Muscle layer of colon (tissue), 2 donors: ENCODE measurements around the gene ZMIZ2.
"Not testable (repeated sequence)": the region's sequence is repeated elsewhere in the genome, so short reads cannot be mapped to it uniquely, and the experiment has no call there.

ENCODE experiments used
- H3K27ac ChIP-seq: one replicate; pipeline ENCODE4 v1.7.0; 2013; ENCODE audit warnings: low read depth, mild to moderate bottlenecking, low read length, moderate library complexity
- H3K27me3 ChIP-seq, 2 donors: one replicate each; pipeline ENCODE4 v1.7.0; 2013; ENCODE audit warnings: low read length in 2 of 2, mild to moderate bottlenecking in 2 of 2; ENCODE audit not compliant: insufficient read depth in 2 of 2, control insufficient read depth in 1 of 2
- H3K36me3 ChIP-seq: one replicate; pipeline ENCODE4 v1.7.0; 2013; ENCODE audit warnings: mild to moderate bottlenecking, low read length; ENCODE audit not compliant: insufficient read depth
- H3K4me1 ChIP-seq: one replicate; pipeline ENCODE4 v1.7.0; 2013; ENCODE audit warnings: mild to moderate bottlenecking, low read length; ENCODE audit not compliant: insufficient read depth
- H3K4me3 ChIP-seq, 2 donors: one replicate each; pipeline ENCODE4 v1.7.0; 2013; ENCODE audit warnings: low read length in 2 of 2, low read depth in 1 of 2, mild to moderate bottlenecking in 1 of 2, moderate library complexity in 1 of 2
- H3K9ac ChIP-seq: one replicate; pipeline ENCODE4 v1.7.0; 2013; ENCODE audit warnings: low read length
- H3K9me3 ChIP-seq: one replicate; pipeline ENCODE4 v1.7.0; 2013; ENCODE audit warnings: mild to moderate bottlenecking, low read length
- donor health status: abdominal sarcoma.
- donor health status: Adenocarcinoma of cecum.

Gene ZMIZ2

DNA sequence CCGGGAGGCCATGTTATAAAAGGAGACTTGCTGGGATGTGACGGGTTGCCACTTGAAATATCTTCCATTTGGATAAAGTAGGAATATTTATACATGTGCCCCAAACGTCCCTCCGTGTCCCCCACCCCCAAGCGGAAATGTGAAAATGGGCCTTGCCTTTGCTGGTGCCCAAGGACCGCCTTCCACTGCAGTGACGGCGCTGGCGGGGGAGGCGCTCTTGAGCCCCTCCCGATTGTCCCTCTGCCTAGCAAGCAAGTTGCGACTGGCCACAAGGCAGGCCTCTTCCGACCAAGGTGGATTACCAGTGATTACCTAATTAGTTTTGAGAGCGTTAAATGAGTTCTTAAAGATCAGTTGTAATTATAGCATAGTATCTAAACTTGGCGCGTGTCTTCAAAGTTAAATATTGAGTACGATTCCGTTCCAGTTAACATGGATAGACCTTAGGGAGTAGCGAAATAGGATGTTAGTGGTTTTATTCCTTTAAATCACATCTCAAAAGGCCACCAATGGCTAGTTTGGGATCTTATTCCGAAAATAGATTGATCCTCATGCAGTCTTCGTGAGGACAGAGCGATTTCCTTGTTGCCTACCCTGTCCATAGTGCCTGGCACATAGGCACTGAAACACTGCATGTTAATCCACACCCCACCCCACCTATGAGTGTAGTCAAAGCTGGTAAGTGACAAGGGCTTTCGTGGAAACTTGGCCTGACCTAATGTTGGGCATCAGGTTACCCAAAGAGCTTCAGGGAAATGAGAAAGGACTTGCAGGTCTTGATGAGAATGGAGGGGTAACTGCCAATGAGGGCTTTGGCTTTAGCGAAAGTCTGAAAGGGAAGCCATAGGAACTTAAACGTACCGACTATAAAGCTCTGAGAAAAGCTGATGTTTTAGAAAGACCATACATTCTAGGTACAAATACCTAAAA, 48.9 kb downstream of the ZMIZ2 start:
- H3K4me1 ChIP-seq, result peaks cover 23% of the 10 kb centered on the region
- H3K36me3 ChIP-seq, result peaks cover 29% of the 10 kb centered on the region
- H3K9me3 ChIP-seq, result no peaks in the 10 kb centered on the region
- H3K9ac ChIP-seq, result peak overlapping the region; percentile 62
- H3K27ac ChIP-seq, result peak overlapping the region; percentile 99
- no peaks in the 10 kb centered on the region for H3K27me3 ChIP-seq
- H3K4me3 ChIP-seq, result peak overlapping the region; percentile 59 to 85

DNA sequence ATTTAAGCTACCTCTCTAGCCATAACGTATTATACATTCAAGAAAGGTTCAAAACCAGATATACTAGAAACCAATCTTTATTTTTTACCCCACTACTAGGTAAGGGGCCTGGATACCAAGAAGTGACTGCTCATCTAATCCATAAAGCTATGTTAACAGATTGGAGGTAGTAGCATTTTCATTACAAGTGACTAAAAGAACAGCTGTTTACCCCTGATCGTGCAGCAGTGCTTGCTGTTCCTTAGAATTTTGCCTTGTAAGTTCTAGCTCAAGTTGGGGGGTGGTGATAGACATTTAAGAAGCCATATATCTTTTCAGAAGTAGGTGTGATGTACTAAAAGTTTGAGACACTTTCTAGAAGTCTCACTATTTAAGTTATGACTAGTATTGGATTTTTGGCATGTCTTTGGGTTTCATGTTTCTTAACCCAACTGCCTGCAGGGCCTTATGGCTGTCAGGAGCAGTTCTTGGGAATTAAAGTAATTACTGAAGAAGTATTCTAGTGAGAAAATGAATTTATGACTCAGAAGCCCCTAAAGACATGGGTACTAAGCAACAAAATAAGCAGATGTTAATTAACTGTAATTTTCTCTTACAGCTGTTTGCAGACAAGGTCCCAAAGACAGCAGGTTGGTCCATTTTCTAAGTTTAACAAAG, 50.1 kb downstream of the ZMIZ2 start:
- Histone ChIP-seq H3K9ac (no peak overlapping the region), H3K9me3 (no peaks in the 10 kb centered on the region), H3K27ac (no peak overlapping the region), H3K36me3 (peaks cover 40% of the 10 kb centered on the region), H3K27me3 (no peaks in the 10 kb centered on the region), H3K4me3 (no peak overlapping the region), H3K4me1 (peaks cover 23% of the 10 kb centered on the region)

DNA sequence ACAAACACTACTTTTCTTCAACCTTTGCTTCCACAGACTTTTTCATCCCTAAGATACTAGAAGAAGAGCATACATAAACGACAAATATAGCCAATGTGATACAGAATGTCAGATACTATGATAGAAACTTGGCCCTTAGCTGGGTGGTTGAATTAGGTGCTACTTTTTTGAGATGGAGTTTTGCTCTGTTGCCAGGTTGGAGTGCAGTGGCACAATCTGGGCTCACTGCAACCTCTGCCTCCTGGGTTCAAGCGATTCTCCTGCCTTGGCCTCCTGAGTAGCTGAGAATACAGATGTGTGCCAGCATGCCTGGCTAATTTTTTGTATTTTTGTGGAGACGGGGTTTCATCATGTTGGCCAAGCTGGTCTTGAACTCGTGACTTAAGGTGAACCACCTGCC, 51.3 kb downstream of the ZMIZ2 start:
- no peak overlapping the region for H3K9ac ChIP-seq
- H3K9me3 ChIP-seq, result no peaks in the 10 kb centered on the region
- no peak overlapping the region for H3K4me3 ChIP-seq
- H3K36me3 ChIP-seq, result peaks cover 40% of the 10 kb centered on the region
- no peak overlapping the region for H3K27ac ChIP-seq
- H3K27me3 ChIP-seq, result no peaks in the 10 kb centered on the region
- H3K4me1 ChIP-seq, result peaks cover 23% of the 10 kb centered on the region

DNA sequence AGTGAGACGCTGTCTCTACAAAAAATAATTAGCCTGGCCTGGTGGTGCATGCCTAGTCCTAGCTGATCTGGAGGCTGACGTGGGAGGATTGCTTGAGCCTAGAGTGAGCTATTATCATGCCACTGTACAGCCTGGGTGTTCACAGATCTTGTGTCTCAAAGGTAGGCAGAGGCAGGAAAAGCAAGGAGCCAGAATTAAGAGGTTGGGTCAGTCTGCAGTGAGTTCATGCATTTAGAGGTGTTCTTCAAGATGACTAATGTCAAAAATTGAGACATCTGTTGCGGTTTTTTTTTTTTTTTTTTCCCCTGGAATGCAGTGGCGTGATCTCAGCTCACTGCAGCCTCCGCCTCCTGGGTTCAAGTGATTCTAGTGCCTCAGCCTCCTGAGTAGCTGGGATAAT, 53.2 kb downstream of the ZMIZ2 start:
- Histone ChIP-seq H3K4me1 (peaks cover 19% of the 10 kb centered on the region), H3K9ac (no peak overlapping the region), H3K27me3 (no peaks in the 10 kb centered on the region), H3K27ac (no peak overlapping the region), H3K4me3 (no peak overlapping the region), H3K9me3 (no peaks in the 10 kb centered on the region), H3K36me3 (peaks cover 40% of the 10 kb centered on the region)

DNA sequence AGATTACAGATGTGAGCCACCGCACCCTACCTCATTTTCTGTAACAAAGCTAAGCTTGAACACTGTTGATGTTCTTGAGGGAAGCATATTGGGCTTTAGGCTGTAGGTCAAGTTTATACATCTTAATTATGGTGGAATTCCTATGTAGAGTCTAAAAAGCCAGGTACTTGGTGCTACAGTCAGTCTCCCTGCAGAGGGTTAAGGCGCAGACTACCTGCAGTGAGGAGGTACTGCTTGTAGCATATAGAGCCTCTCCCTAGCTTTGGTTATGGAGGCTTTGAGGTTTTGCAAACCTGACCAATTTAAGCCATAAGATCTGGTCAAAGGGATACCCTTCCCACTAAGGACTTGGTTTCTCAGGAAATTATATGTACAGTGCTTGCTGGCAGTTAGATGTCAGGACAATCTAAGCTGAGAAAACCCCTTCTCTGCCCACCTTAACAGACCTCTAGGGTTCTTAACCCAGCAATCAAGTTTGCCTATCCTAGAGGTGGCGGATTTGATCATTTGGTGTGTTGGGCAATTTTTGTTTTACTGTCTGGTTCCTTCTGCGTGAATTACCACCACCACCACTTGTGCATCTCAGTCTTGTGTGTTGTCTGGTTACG, 53.9 kb downstream of the ZMIZ2 start:
- Histone ChIP-seq H3K27ac (no peak overlapping the region), H3K9me3 (no peaks in the 10 kb centered on the region), H3K36me3 (peaks cover 40% of the 10 kb centered on the region), H3K27me3 (no peaks in the 10 kb centered on the region), H3K9ac (no peak overlapping the region), H3K4me1 (peaks cover 19% of the 10 kb centered on the region), H3K4me3 (no peak overlapping the region)

DNA sequence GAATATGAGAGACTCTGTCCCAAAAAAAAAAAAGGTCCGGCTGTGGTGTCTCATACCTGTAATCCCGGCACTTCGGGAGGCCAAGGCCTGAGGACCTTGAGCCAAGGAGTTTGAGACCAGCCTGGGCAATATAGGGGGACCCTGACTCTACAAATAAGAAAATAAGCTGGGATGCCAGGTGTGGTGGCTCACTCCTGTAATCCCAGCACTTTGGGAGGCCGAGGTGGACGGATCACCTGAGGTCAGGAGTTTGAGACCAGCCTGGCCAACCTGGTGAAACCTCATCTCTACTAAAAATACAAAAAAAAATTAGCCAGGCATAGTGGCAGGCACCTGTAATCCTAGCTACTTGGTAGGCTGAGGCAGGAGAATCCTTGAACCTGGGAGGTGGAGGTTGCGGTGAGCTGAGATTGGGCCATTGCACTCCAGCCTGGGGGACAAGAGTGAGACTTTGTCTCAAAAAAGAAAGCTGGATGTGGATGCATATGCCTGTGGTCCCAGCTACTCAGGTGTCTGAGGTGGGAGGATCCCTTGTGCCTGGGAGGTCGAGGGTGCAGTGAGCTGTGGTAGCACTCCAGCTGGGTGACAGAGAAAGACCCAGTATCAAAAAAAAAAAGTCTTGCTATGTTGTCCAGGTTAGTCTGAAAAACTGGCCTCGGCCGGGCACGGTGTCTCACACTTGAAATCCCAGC, 55.3 kb downstream of the ZMIZ2 start:
- H3K4me1 ChIP-seq, H3K27me3 ChIP-seq, H3K9me3 ChIP-seq, H3K4me3 ChIP-seq, H3K9ac ChIP-seq, H3K27ac ChIP-seq: not testable (repeated sequence)
- peaks cover 36% of the 10 kb centered on the region for H3K36me3 ChIP-seq

DNA sequence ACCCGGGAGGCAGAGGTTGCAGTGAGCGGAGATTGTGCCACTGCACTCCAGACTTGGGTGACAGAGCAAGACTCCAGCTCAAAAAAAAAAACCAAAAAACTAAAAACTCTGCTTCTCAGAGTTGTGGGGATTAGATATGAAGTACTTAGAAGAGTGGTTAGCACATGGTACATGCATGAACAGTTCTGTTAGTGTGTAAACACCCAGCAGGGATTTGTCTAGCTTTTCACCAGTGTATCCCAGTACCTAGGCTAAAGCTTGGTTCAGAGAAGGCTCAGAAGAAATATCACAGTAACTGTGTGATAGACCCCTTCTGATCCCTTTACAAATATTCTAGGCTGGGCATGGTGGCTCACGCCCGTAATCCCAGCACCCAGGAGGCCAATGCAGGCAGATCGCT, 57.3 kb downstream of the ZMIZ2 start:
- Histone ChIP-seq H3K4me3 (no peak overlapping the region), H3K36me3 (peaks cover 21% of the 10 kb centered on the region), H3K9ac (no peak overlapping the region), H3K4me1 (no peaks in the 10 kb centered on the region), H3K27ac (no peak overlapping the region), H3K27me3 (no peaks in the 10 kb centered on the region), H3K9me3 (no peaks in the 10 kb centered on the region)

DNA sequence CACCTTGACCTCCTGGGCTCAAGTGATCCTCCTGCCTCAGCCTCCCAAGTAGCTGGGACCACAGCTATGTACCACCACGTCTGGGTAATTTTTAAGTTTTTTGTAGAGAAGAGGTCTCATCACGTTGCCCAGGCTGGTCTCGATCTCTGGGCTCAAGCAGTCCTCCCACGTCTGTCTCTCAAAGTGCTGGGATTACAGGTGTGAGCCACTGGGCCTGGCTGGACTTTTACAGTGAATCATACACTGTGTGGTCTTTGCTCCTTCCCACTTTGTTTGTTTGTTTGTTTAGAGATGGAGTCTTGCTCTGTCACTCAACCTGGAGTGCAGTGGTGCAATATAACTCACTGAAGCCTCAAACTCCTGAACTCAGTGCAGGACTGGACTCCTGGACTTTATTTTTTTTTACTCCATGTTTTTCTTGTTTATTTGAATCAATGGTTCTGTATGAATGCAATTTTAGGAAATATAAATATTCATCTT, 60.3 kb downstream of the ZMIZ2 start:
- Histone ChIP-seq H3K9ac (no peak overlapping the region), H3K27ac (no peak overlapping the region), H3K4me3 (no peak overlapping the region), H3K27me3 (no peaks in the 10 kb centered on the region), H3K36me3 (no peaks in the 10 kb centered on the region), H3K9me3 (no peaks in the 10 kb centered on the region), H3K4me1 (no peaks in the 10 kb centered on the region)

DNA sequence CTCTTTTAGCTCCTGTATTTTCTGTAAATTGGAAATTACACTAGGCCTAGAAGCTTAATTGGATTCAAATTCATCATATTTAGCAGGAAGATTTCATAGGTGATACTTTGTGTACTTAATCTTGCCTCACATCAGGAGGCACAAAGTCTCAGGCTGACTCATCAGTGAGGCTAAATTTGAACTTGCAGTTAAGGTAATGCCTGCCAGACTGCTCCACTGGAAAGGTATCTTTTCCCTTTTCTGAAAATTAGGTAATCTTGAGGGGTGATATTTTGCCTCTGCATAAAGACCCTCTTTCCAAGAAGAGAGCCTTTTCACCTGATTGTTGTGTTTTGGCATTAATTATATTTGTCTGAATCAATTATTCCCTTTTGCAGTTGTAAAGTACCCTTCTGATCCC, 62.4 kb downstream of the ZMIZ2 start:
- Histone ChIP-seq H3K4me3 (no peak overlapping the region), H3K9me3 (no peaks in the 10 kb centered on the region), H3K36me3 (no peaks in the 10 kb centered on the region), H3K4me1 (no peaks in the 10 kb centered on the region), H3K9ac (no peak overlapping the region), H3K27ac (no peak overlapping the region), H3K27me3 (no peaks in the 10 kb centered on the region)

DNA sequence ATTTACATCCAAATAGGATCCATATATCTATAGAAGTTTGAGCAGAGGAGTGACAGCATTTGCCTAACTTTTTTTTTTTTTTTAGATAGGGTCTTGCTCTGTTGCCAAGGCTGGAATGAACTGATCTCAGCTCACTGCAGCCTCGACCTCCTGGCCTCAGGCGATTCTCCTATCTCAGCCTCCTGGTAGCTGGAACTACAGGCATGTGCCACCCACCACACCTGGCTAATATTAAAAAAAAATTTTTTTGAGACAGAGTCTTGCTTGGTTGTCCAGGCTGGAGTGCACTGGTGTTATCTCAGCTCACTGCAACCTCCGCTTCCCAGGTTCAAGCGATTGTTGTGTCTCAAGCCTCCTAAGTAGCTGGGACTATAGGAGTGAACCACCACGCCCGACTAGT, 62.9 kb downstream of the ZMIZ2 start:
- H3K9ac ChIP-seq, result no peak overlapping the region
- H3K9me3 ChIP-seq, result no peaks in the 10 kb centered on the region
- H3K27ac ChIP-seq, result no peak overlapping the region
- no peaks in the 10 kb centered on the region for H3K4me1 ChIP-seq
- H3K4me3 ChIP-seq, result no peak overlapping the region
- no peaks in the 10 kb centered on the region for H3K36me3 ChIP-seq
- no peaks in the 10 kb centered on the region for H3K27me3 ChIP-seq

DNA sequence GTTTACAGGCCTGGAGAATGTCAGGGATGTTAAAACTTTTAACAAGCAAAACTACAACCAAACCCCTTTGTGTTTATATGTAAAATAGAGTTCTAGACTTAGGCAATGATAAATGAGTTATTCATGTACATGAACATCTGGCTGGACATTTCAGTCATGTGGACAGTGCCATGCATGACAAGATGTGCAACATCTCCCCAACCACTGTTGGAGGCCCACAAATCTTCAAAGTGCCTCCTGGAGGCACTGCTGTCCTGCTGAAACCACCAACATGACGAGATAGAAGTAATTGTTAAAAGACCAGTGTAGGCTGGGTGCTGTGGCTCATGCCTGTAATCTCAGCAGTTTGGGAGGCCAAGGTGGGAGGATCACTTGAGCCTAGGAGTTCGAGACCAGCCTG, 66.3 kb downstream of the ZMIZ2 start:
- no peaks in the 10 kb centered on the region for H3K9me3 ChIP-seq
- H3K36me3 ChIP-seq, result no peaks in the 10 kb centered on the region
- no peaks in the 10 kb centered on the region for H3K4me1 ChIP-seq
- no peak overlapping the region for H3K4me3 ChIP-seq
- H3K9ac ChIP-seq, result no peak overlapping the region
- no peaks in the 10 kb centered on the region for H3K27me3 ChIP-seq
- no peak overlapping the region for H3K27ac ChIP-seq
